SK-N-SH treated with all-trans-retinoic acid at 6 μM for 48 hours (cell line): ENCODE data around the gene RNF169.

Experiments used
- CSRNP3 ChIP-seq: fragments of 250-450 bp; sonication (Bioruptor Pico); IDR thresholded peaks from 2 replicates; pipeline ENCODE4 v1.5.1; 2021; ENCODE audit warnings: mild to moderate bottlenecking, moderate library complexity
- PATZ1 ChIP-seq: fragments of 250-450 bp; sonication (Bioruptor Pico); IDR thresholded peaks from 2 replicates; pipeline ENCODE4 v1.8.0; 2020; ENCODE audit warnings: mild to moderate bottlenecking, moderate library complexity, borderline replicate concordance
- POU6F1 ChIP-seq: fragments of 250-450 bp; sonication (Bioruptor Pico); IDR thresholded peaks from 2 replicates; pipeline ENCODE4 v1.8.0; 2021; ENCODE audit warnings: low read depth, mild to moderate bottlenecking, moderate library complexity, borderline replicate concordance
- RARB ChIP-seq: fragments of 250-450 bp; sonication (Bioruptor Pico); IDR thresholded peaks from 2 replicates; pipeline ENCODE4 v1.8.0; 2021; ENCODE audit warnings: mild to moderate bottlenecking, moderate library complexity
- TOX ChIP-seq: fragments of 250-450 bp; sonication (Bioruptor Pico); IDR thresholded peaks from 2 replicates; pipeline ENCODE4 v1.8.0; 2021; ENCODE audit warnings: mild to moderate bottlenecking, moderate library complexity, borderline replicate concordance
- ZFP3 ChIP-seq: fragments of 250-450 bp; sonication (Bioruptor Pico); IDR thresholded peaks from 2 replicates; pipeline ENCODE4 v1.5.0; 2020; ENCODE audit warnings: mild to moderate bottlenecking, moderate library complexity
- ZFP30 ChIP-seq: fragments of 450-650 bp; formaldehyde crosslinking; IDR thresholded peaks from 2 replicates; pipeline ENCODE4 v1.5.0; 2022; ENCODE audit warnings: mild to moderate bottlenecking, moderate library complexity
- ZNF565 ChIP-seq: fragments of 450-650 bp; formaldehyde crosslinking; conservative IDR thresholded peaks from 2 replicates; pipeline ENCODE4 v1.5.0; 2020; ENCODE audit warnings: low read depth, mild to moderate bottlenecking, moderate library complexity

GRCh38 chr11:74702383-74703007, 46.2 kb upstream of the RNF169 start:
- TF ChIP-seq ZFP30 (CRISPR knock-in tag) (no peak), CSRNP3 (CRISPR knock-in tag) (no peak), ZFP3 (CRISPR knock-in tag) (no peak), POU6F1 (CRISPR knock-in tag) (no peak), RARB (CRISPR knock-in tag) (no peak), ZNF565 (CRISPR knock-in tag) (no peak), PATZ1 (CRISPR knock-in tag) (no peak), TOX (no peak)
